NCI-H2171 treated with DMSO at 0.1 percent for 48 hours (cell line): ENCODE data around the gene CEP135.
"Not testable (repeated sequence)": the region's sequence is repeated elsewhere in the genome, so short reads cannot be mapped to it uniquely, and the experiment has no call there.

Source experiments
- DNase-seq: peaks from one replicate; lab custom pipeline; 2025; lab: John Stamatoyannopoulos, UW

CEP135 gene

DNA sequence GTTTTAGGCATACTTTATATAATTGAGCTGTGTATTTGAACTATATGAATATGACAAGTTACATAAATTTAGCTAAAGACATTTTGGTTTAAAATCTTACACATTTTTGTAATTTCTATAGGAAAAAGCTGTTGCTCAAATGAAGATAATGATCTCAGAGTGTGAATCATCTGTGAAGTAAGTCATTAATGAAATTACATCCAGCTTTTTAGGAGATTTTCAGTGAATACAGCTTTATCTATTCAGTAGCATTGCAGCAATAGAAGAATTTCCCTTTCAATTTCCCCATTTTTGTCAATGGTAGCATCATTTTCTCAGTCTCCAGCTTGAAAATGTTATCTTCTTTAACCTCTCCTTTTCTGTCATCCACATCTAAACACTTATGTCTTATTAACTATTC is 59.5 kb downstream of the CEP135 start:
- DNase-seq = no peak

DNA sequence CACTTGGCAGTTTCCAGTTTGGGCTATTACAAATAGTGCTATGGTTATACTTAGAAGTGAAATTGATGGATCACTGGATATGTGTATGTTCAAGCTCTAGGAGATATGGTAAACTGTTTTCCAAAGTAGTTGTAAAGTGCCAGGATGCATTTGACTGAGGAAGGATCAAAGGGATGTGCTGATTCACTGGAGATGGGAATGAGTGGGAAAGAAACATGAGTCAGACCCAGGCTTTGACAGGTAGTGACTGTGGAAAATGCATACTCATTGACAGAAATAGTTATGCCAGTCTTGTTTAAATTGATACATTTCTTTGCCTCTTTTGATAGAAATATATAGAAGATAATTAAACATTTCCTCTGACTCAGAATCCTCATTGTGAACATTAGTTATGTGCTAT is 77.9 kb downstream of the CEP135 start:
- DNase-seq = no peak

DNA sequence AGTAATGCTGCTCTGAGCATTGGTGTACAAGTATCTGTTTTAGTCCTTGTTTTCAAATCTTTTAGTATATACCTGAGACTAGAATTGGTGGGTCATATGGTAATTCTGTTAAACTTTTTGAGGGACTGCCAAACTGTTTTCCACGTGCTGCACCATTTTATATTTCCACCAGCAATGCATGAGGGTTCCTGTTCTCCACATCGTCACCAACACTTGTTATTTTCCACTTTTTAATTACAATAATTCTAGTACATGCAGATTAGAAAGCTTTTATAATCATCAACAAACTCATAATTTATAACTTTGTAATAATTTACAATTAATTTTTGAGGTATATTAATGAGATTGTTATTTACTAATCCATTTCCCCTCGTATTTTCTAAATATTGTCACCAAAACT is 79.4 kb downstream of the CEP135 start:
- DNase-seq = no peak

DNA sequence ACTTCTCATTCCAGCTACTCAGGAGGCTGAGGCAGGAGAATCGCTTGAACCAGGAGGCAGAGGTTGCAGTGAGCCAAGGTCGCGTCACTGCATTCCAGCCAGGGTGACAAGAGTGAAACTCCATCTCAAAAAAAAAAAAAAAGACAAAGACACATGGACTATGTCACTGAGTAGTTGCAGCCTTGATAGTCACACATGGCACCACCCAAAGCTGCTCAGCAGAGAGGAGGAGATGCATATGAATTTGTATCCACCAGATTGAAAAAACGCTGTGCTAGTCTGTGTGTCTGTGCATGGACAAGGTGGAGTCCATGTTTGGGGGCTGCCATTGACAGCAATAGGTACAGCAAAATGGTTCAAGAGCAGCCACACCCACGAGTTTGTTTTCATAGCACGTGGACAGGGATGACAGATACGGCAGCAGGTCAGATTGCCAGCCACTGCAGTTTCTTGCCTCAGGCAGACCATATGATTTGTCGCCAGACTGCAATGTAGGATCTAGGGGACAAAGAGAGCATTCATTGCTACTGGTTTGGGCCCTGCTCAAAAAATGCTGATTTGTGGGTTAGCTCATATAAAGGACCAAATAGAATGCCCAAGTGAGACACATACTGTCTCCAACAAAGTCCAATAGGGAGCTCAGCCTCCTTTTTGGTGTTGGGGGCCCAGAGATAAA is 89.9 kb downstream of the CEP135 start:
- no peak for DNase-seq

DNA sequence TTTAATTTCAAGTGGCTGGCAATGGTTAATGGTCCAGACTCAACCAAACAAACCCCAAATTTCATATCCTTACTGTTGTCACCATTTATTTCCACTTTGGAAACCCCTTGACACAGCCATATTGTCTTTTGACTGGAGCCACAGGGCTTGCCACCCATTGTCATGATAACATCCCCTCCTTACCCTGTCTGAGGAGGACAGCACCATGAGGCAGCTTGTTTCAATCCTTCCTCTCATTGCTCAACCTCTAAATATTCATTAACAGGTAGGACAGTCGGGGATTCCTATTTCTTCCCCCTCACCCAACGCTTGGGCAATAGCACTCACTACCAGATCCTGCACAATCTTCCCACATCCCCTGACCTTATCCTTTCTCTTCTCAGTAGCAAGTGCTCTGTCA is 92.1 kb downstream of the CEP135 start:
- DNase-seq = no peak

DNA sequence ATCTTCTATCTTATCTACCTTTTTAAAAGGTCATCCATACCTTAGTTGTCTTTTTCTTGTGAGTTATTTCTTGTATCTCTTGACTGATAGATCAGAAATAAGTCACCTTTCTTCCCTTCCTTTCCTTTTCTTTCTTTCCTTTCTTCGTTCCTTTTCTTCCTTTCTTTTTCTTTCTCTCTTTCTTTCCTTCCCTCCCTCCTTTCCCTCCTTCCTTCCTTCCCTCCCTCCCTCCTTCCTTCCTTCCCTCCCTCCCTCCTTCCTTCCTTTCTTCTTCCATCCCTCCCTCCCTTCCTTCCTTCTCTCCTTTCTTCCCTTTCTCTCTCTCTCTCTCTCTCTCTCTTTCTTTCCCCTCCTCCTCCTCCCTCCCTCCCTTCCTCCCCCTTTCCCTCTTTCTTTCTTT is 93.5 kb downstream of the CEP135 start:
- DNase-seq = no peak

DNA sequence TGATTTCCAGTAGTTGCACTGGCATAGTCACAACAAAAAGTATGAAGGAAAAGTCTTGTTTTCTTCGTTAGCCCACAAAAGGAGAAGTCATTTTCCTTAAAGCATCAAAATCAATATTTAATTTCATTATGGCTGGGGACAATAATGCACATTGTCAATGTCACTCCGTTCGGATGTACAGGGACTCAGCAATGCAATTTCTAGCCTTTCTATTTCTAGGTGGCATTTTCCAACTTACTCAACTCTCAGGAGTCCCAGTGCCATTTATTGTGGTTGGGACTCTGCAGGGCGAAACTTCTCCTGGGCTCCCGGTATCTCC is 99.6 kb downstream of the CEP135 start:
- DNase-seq = peak; percentile 64

DNA sequence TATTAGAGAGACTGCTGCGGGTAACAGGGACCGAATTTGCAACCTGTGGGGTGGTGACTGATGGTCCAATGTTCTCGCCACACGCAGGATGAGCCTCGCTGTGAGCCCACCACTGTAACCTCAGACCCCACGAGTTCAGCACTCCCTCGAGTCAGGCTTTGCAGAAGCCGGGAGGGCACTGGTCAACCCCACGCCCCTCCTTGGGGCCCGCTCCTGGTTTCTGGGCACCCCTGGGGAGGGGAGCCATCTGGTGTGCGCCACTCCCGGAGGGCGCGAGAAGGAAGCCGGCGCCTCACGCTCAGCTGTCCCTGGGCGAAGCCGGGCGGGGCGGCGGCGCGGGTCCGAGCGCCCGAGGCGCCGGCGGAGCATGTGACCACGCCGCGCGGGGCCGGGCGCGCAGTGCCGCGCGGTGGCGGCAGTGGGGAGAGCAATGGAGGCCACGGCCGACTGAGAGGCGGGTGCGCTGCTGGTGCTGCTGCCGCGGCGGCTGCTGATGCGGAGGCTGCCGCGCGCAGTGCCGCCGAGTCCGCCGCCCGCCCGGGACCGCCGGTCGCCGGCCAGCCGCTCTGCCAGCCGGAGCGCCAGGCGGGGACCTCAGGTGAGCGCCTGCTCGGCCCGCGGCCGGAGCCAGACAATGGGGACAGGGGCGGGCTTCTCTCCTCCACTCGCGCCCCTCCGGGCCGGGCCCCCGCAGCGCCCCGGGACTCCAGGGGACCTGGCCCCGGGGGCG is 100.1 kb downstream of the CEP135 start:
- DNase-seq = peak; percentile 64

DNA sequence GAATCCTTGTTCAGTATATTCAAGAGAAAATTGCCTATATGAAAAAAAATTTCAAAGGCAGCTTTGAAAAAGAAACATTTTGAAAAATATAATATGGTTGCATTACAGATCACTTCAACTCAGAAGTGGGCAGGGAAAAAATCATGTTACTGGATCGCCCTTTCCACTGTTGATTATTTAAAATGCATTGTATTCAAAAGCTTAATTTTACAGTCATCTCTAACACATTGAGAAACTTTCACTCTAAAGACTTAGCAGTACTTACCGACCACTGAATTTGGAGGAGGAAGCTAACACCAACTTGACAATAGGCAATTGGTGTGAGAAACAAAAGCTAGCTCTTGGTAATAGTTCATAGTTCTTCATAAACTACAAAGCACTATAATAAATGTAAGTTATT is 101.9 kb downstream of the CEP135 start:
- peak; percentile 5 for DNase-seq

DNA sequence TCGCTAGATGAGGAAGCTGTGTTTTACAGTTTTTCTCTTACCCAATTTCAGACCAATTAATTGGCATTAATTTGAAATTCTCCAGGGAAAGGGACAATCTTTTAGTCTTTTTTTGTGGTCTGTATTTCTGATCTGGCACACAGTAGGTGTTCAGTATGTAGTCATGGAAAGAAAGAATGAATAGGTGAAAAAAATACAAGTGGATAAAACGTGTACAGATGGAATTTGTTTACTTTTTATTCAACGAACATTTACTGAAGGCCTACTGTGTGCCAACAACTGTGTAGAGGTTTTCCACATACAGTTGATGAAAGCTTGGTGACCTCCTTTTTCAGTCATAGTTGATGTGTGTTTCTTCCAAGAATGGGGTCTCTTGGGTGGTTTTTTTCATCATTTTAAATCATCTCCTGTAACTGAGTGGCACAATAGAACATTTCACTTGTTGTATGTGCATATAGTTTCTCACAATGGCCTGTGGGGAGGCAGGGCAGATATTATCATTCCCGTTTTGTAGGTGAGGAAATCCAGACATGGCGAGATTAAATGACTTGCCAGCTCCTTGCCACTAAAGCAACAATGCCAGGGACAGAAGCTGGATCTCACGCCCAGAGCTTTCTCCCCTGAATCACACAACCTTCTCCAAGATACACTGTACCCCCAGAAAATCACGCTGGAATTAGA is 102.4 kb downstream of the CEP135 start:
- no peak for DNase-seq

DNA sequence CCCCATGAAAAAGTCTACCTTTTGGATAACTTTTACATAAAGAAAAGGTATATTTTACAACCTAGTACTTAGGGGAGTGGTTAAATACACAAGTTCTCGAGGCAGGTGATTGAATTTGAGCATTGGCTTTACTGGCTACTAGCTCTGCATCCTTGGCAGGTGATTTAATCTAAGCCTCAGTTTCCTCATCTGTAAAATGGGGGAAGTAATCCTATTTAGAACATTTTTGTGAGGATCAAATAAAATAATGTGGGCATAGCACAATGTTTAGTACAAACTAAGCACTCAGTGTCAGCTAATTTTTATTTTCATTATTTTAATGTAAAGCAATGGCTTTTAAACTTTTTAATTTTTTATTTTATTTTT is 102.9 kb downstream of the CEP135 start:
- no peak for DNase-seq

DNA sequence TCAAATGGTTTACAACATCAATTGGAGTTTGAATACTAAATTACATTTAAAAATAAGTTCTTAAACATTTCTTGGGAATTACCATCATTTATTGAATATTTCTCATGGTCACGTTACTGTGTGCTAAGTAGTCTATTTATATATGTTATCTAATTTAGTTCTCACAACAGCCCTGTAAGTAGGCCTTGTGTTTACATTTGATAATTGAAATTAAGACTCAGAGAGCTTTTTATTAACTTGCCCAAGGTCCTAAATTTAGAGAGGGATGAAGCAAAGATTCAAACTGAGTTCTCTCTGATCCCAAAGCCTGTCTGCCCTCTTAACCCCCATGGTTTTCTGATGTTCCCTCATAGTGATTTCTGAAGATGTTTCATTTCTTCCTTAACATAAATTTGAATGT is 103.7 kb downstream of the CEP135 start:
- DNase-seq = no peak

DNA sequence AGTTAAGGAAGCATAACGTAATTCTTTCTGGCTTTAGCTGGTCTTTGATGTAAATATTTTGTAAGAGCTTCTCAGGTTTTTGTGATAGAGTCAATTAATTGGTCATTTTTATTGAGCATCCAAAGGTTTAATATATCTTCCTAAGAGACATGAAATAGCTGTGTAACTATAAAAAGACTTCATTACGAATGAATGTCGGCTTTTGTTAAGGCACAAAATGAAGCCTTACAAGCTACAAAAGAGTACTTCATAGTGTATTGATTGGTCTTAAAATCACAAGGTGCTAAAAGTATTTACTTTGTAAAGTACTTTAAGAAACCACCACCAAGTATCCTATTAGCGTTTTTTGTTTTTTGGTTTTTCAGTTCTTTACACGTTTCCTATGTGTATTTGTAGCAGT is 104.2 kb downstream of the CEP135 start:
- no peak for DNase-seq

DNA sequence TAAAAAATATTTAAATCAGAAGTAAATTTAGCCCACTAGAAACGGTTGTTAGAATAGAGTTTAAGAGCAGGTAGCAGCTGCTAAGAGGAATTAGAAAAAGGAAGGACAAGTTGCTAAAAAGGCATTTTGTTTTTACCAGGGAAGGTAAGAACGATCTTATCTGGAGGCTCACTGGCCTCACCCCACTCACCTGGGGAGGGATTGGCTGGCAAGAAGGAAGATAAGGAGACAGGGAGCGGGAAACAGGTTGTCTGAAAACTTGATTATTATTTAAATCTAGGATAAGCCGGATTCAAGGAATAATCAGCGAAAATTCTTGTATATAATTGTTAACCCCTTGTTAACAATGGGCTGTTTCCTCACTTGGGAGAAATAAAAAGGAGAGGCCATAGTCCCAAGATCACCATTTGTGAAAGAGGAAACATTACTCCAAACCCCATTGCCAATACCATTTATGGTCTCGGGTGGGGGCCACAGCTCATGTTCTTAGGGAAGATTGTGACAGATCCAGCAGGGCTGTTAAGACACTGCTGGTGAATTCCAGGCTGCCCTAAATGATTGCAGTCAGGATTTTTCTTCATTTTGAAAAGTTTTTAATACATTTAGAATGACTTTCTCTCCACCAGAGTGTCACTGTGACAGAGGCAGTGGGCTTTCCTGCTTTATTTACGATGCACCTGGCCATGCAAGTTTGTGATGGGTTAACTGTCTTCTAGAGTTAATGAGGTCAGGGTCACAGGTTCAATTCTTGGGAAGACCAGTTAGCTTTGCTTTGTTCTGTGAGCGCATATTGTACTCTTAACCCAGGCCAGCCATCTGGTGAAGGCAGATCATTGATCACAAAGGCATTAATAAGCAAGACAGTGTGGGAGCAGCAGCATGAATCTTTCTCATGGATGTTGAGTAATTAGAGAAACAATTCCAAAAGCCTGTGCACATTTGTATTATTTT is 106.6 kb downstream of the CEP135 start:
- peak; percentile 47 for DNase-seq

DNA sequence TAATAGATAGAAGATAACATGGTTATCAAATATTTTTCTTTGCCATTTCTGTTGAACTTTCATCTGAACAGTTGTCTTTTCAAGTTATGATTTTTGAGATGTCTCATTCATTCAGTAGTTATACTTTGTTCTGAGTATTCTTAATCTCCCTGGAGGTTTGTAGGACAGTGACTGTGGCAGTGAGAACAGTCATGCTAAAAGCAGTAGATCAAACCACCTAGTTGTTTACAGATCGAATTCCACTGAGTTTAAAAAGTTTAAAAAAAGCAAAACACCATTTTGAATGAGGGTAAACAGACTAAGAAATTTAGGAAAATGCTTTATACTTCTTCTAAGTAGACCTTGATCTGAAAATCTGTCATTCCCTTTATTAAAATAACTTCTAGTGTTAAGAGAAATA is 107.2 kb downstream of the CEP135 start:
- DNase-seq = no peak

DNA sequence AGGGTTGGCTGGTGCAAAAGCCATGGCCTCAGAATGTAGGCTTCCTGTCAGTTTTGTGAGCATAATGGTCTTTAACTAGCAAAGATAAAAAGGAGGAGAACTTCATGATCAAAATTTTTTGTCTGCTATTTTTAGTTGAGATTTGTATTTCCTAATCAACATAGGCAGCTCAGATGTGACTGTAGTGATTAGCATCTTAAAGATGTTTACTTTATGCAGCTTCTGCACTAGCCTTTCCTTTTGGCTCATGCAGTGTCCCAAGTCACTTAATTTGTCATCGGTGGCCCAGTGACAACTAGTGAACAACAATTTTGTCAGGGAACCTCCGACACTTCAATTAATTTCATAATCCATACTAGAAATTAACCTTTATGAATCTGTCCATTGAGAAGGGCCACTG is 109.8 kb downstream of the CEP135 start:
- DNase-seq = no peak

DNA sequence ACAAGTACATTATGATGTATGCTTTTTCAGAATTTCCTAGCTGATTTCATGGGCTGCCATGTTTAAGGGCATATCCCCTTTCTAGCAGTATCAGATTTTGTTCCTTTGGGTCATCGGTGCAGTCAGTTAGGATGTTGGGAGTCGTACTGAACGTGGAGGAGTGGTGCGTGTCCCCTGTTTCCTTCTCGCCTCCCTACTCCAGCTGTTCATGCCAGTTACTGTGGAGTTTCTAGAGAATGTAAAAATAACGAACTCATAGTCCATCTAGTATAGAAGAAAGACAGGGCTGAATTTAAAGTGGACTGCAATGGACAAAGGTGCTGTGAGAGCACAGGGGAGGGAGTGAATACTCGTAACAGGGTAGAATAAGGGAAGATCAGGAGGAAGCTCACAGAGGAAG is 111.3 kb downstream of the CEP135 start:
- DNase-seq = no peak

DNA sequence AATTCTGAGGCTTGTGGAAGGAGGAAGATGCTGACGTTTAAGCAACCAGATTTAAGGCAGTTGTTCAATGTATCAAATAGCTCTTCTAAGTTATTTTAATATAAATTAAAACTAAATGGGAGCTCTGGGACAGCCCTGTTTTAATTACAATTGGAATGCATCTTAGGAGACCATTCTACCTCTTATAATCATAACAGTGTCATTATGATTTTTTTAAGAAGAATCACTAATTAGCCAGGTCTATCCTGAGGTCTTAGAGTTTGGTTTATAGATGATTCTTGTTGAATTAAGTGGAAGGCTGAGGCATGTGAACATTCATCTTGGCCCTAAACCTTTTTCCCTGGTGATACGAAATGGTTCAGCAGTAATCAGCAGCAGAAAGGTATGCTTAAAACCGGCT is 113.4 kb downstream of the CEP135 start:
- DNase-seq = no peak

DNA sequence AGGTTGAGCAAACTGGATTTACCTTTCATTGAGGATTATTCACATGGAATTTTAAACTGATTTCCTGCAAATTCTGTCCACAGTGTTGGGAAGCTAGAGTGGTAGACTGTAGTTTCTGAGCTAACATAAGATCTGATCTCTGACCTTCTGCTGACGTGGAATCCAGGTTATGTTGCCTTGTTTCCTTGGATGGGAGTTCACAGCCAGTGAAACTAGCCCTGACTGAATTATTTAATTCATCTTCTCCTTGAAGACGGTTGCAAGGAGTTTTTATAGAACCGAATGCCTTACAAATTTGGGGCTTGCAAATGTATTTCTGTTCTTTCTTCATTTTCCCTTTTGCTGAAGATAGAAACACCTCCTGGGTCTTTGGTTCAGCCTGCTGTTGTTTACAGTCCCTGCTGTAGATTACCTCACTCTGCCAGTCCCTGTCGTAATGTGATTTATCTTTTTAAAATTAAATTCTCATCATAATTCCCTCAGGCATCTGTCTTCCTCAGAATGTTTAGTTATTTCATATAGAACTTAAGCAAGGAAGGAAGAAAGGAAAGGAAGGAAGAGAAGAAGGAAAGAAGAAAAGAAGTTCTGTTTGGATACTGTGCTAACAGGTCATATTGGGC is 113.9 kb downstream of the CEP135 start:
- no peak for DNase-seq

DNA sequence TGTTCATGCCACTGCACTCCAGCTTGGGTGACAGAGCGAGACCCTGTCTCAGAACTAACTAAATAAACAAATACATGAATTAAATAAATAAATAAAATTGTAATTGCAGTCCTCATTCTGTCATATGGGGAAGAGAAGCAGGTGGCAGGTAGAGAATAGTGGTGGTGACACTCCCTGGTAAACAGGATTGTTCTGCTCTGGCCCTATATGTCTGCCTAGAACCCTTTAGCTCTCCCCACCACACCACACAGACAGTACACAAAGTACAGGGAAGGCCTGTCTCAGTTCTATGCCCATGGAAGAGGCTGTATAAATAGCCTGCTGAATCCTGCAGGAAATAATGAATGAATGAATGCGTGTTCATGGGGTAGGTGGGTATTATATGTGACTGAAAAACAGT is 117.7 kb downstream of the CEP135 start:
- DNase-seq = no peak

DNA sequence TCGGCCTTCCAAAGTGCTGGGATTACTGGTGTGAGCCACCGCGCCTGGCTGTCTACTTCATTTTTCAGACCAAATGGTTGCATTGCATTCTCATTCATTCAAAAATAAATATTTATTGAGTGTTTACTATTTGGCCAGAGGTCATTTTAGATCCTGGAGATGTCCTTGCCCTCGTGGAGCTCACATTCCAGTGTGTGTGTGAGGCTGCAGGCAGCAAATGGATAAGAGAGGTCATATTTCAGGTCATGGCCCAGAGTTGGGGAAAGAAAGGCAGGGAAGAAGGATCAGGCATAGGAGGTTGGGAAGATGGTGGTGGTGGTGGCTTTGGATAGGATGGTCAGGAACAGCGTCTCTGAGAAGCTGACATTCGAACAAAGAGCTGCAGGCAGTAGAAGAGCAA is 119.1 kb downstream of the CEP135 start:
- no peak for DNase-seq

DNA sequence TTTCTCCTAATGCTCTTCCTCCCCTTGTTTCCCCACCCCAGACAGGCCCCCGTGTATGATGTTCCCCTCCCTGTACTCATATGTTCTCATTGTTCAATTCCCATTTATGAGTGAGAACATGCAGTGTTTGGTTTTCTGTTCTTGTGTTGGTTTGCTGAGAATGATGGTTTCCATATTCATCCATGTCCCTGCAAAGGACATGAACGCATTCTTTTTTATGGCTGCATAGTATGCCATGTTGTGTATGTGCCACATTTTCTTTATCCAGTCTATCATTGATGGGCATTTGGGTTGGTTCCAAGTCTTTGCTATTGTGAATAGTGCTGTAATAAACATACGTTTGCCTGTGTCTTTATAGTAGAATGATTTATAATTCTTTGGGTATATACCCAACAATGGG is 124.0 kb downstream of the CEP135 start:
- DNase-seq = not testable (repeated sequence)
